ENCODE results near the gene COLEC11. TPM values are rescaled to one million over a fixed set of nuclear protein-coding genes. Genes with fewer than 3 reads are reported as not detected.
A peak's percentile ranks its signal among the peaks of the same experiment; 100 is the strongest.

The COLEC11 gene
- total and polyA plus RNA-seq, 12 donors: 16.8 to 155 (median 69.3) TPM

DNA sequence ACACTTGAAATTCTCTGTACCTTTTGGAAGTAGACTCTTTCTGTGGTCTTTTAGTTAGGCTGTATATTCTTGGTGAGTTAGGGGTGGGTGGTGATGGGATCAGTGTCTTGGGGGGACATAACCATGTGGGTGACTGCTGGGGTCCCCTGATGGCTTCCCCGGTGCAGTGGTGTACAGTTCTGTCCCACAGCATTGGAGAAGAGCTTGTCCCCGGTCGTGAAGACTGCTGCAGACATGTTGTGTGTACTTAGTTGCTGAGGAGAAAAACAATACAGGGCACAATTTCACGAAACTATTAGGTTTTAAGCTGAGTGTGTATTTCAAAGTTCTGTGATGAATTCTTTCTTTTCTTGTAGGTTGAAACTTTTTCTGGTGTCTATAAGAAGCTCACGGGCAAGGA lies 14.5 kb upstream of the COLEC11 start:
- no peak overlapping the region for H3K27ac ChIP-seq
- no peaks in the 10 kb centered on the region for H3K27me3 ChIP-seq
- 76 to 82% (median 82%) methylated on average over 5 of the region's 5 CpGs for WGBS, 4 donors
- intact Hi-C loops (cut with DNase I): no loop called here
- peaks cover 0 to 58% of the 10 kb centered on the region in 2 donors for H3K36me3 ChIP-seq (replicated peaks in 1 of 2)
- no peaks in the 10 kb centered on the region for H3K9me3 ChIP-seq (replicated peaks in 1 of 3)
- TF ChIP-seq CTCF (IDR thresholded peaks at IDR 0.05) (no peak), POLR2A (IDR thresholded peaks at IDR 0.05) (no peak)
- H3K4me1 ChIP-seq (replicated peaks in 1 of 2): peaks cover 4 to 46% of the 10 kb centered on the region in 2 donors
- peak in 1 of 7 donors; percentile 34 for DNase-seq
- H3K4me3 ChIP-seq: no peak overlapping the region

GRCh38 chr2:3581367-3582262 lies 13.3 kb upstream of the COLEC11 start:
- Histone ChIP-seq H3K36me3 (replicated peaks in 1 of 2) (peaks cover 0 to 55% of the 10 kb centered on the region in 2 donors), H3K27me3 (no peaks in the 10 kb centered on the region), H3K9me3 (replicated peaks in 1 of 3) (no peaks in the 10 kb centered on the region), H3K4me3 (no peak overlapping the region), H3K27ac (peak overlapping the region in 1 of 5 donors; percentile 10), H3K4me1 (replicated peaks in 1 of 2) (peaks cover 3 to 37% of the 10 kb centered on the region in 2 donors)
- 85 to 89% (median 87%) methylated on average over 13 of the region's 13 CpGs for WGBS, 4 donors
- peak in 2 of 7 donors; percentile 16 to 47 for DNase-seq
- intact Hi-C loops (cut with DNase I): no loop called here
- TF ChIP-seq POLR2A (IDR thresholded peaks at IDR 0.05) (no peak), CTCF (IDR thresholded peaks at IDR 0.05) (no peak)

DNA sequence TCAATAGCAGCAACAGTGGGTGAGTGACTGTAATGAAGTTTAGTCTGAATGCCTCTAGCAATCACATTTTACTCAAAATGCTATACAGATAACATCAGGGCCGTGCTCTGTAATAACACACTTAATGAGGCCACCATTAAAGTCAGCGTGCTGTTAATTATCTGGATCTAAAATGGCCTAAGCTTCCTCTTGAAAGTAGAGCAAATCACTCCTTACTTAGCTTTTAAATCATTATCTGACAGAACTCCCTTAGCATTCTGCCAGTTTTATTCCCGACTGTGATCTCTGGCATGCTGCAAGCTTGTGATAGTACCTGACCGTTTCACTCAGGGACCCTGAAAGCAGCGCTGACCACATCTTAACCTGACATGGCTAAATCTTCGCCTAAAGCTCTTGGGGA lies 10.8 kb upstream of the COLEC11 start:
- DNase-seq: no peak
- Histone ChIP-seq H3K27ac (peak overlapping the region in 2 of 5 donors; percentile 57 to 70), H3K4me3 (no peak overlapping the region), H3K36me3 (replicated peaks in 1 of 2) (peaks cover 0 to 30% of the 10 kb centered on the region in 2 donors), H3K27me3 (no peaks in the 10 kb centered on the region), H3K4me1 (replicated peaks in 1 of 2) (peaks cover 0 to 13% of the 10 kb centered on the region in 2 donors), H3K9me3 (replicated peaks in 1 of 3) (no peaks in the 10 kb centered on the region)
- WGBS, 4 donors: 65 to 76% (median 70%) methylated on average over 5 to 6 of the region's 6 CpGs
- TF ChIP-seq CTCF (IDR thresholded peaks at IDR 0.05) (no peak), POLR2A (IDR thresholded peaks at IDR 0.05) (no peak)
- intact Hi-C loops (cut with DNase I): no loop called here

- no peaks in the 10 kb centered on the region for H3K27me3 ChIP-seq
- no peak overlapping the region for H3K4me3 ChIP-seq
- WGBS, 4 donors: 41 to 81% (median 64%) methylated on average over 4 of the region's 4 CpGs
- intact Hi-C loops (cut with DNase I): no loop called here
- H3K27ac ChIP-seq: peak overlapping the region in 3 of 5 donors; percentile 9 to 84 (median 70)
- H3K9me3 ChIP-seq (replicated peaks in 1 of 3): no peaks in the 10 kb centered on the region
- no peak for TF ChIP-seq POLR2A (IDR thresholded peaks at IDR 0.05)
- TF ChIP-seq CTCF (IDR thresholded peaks at IDR 0.05): no peak
- H3K36me3 ChIP-seq (replicated peaks in 1 of 2): peaks cover 0 to 23% of the 10 kb centered on the region in 2 donors
- H3K4me1 ChIP-seq (replicated peaks in 1 of 2): peaks cover 0 to 9% of the 10 kb centered on the region in 2 donors
- DNase-seq: peak in 1 of 7 donors; percentile 15
Measured at GRCh38 chr2:3584608-3585260, 10.2 kb upstream of the COLEC11 start.

All from adrenal gland (tissue), 12 donors.